Stimulated activated CD8-positive, alpha-beta memory T cell treated with anti-CD3 and anti-CD28 coated beads, Interleukin-7, amount 100 ng/mL, for 48 hours (primary cell): ENCODE results near the gene FCN1.
A peak's percentile ranks its signal among the peaks of the same experiment; 100 is the strongest.
"Not testable (repeated sequence)": the region's sequence is repeated elsewhere in the genome, so short reads cannot be mapped to it uniquely, and the experiment has no call there.

Experiments
- DNase-seq, 2 donors: peaks; one replicate each; pipeline ENCODE4 v3.0.0-alpha.2; 2020; ENCODE audit warnings: low read depth in 1 of 2; ENCODE audit errors: extremely low read depth in 1 of 2

The FCN1 gene

DNA sequence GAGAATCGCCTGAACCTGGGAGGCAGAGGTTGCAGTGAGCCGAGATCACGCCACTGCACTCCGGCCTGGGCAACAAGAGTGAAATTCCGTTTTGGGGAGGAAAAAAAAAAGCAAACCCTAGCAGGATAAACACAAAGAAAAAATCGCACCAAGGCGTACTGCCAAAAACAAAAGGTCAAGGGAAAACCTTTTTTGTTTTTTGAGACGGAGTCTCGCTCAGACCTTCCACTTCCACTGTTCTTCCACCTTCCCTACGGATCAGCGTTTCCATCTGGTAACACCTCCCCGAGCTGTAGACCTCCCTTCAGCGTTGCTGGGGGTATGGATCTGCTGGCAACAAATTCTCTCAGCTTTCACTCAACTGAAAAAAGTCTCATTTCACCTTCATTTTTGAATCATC lies 57.2 kb downstream of the FCN1 start:
- no peak for DNase-seq

DNA sequence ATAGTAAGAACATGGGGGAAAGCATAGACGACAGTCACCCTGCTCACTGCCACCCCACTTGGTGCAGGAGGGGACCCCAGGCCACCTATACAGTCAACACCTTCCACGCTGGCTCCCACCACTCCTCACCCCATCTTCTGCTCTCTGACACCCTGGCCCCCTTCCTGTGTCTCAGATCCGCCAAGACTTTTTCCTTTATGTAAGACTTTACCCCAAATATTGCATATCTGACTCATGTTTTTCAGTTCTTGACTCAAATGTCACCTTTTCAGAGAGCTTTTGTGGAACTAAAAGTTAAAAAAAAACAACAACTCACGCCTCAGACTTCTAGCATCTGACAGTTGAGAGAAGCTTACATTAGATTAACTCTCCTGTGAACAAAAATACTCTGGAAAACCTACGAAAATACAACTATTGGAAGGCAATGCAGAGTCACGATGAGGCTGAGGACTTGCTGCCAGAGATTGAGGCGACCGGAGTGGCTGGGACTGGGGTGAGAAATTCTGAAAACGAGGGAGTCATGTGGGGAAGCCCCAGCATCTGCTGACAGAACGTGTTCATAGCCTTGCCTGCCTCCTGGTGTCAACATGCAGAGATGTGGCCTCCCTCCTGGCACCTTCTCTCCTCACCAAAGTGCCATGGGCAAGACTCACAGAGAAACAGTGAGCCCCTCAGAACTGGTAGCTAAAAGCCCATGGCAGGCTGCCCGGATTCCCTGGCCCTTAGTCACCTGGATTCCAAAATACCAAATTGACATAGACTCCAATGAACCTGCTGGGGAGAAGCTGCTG lies 59.5 kb downstream of the FCN1 start:
- DNase-seq: peak; percentile 13 to 55

DNA sequence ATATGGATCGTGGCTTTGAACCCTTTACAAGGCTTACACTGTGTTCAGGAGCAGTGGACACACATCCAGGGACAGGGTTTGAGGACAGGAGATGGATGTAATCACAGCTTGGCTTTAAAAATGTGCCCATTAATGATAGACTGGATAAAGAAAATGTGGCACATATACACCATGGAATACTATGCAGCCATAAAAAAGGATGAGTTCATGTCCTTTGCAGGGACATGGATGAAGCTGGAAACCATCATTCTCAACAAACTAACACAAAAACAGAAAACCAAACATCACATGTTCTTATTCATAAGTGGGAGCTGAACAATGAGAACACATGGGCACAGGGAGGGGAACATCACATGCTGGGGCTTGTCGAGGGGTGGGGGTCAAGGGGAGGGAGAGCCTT lies 60.3 kb downstream of the FCN1 start:
- not testable (repeated sequence) for DNase-seq

DNA sequence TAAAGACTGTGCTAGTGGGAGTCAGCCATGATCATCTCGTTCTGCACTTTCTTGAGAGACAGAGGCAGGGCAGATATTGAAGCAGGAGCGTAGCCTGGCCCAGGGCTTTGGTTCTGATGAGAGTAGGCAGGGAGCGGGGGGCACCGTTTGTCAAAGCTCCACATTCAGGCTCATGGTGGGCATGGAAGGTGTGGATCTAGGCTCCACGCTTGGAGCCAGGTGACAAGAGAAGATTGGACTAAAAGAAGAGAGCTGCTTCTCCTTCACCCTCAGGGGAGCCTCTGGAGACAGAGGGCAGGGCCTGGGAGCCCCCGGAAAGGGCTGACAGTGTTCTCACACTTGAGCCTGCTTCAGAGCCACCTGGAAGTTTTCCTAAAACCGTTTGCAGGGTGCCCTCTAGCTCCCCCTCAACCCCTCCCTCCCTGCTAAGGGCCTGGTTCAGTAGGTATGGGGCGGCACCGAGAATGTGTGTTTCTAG lies 61.8 kb downstream of the FCN1 start:
- no peak for DNase-seq
